Esophagus squamous epithelium (tissue), 4 donors: ENCODE results near the gene SCRN3.

Experiments used
- CTCF ChIP-seq, 6 experiments: fragments of 450-650 bp in 4 of 6; fragments of 200-600 bp in 2 of 6; sonication (generic) in 2 of 6; IDR thresholded peaks; one replicate each; pipeline ENCODE4 v1.5.1; 2016 to 2019; ENCODE audit warnings: antibody characterized with exemption in 6 of 6, mild to moderate bottlenecking in 4 of 6, moderate library complexity in 4 of 6
- POLR2A ChIP-seq, 4 donors: fragments of 450-650 bp; IDR thresholded peaks; one replicate each; pipeline ENCODE4 v1.6.1; 2017; ENCODE audit warnings: antibody characterized with exemption in 4 of 4, mild to moderate bottlenecking in 4 of 4, moderate library complexity in 3 of 4

- TF ChIP-seq CTCF (IDR thresholded peaks at IDR 0.05) (no peak), POLR2A (IDR thresholded peaks at IDR 0.05) (no peak)
These were observed 44.4 kb downstream of the SCRN3 start for GRCh38 chr2:174439950-174440349.
